GM10266 (cell line): Measurements from ENCODE around the gene RAPSN.

ENCODE experiments used
- DNase-seq: peaks from one replicate; pipeline ENCODE4 v3.0.0; 2012; ENCODE audit errors: extremely low spot score
- TF ChIP-seq, protein P1 (sequence below): IDR thresholded peaks from 2 replicates; pipeline ENCODE4 v1.5.1; 2012; ENCODE audit warnings: mild to moderate bottlenecking, low read depth; ENCODE audit not compliant: control insufficient read depth, insufficient read depth; ENCODE audit errors: missing control alignments

The RAPSN gene

DNA sequence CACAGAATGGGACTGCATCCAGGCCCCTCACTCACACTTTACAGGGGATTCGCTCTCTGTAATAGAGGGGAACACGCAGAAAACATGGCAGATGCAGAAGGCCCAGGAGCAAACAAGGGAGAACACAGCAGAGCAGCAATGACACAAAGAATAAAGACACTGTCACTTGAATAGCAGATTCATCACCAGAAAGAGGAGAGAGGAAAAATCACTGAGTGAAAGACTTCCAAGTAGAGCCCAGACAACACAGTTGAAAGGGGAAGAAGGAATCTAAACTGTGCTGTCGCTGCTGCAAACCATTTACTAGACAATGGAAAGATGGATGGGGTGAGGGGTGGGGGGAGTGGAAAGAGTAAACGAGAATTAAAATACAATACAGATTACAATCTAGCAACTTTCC lies 28.8 kb upstream of the RAPSN start:
- TF ChIP-seq, protein P1, sequence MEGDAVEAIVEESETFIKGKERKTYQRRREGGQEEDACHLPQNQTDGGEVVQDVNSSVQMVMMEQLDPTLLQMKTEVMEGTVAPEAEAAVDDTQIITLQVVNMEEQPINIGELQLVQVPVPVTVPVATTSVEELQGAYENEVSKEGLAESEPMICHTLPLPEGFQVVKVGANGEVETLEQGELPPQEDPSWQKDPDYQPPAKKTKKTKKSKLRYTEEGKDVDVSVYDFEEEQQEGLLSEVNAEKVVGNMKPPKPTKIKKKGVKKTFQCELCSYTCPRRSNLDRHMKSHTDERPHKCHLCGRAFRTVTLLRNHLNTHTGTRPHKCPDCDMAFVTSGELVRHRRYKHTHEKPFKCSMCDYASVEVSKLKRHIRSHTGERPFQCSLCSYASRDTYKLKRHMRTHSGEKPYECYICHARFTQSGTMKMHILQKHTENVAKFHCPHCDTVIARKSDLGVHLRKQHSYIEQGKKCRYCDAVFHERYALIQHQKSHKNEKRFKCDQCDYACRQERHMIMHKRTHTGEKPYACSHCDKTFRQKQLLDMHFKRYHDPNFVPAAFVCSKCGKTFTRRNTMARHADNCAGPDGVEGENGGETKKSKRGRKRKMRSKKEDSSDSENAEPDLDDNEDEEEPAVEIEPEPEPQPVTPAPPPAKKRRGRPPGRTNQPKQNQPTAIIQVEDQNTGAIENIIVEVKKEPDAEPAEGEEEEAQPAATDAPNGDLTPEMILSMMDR, result no peak
- no peak for DNase-seq

DNA sequence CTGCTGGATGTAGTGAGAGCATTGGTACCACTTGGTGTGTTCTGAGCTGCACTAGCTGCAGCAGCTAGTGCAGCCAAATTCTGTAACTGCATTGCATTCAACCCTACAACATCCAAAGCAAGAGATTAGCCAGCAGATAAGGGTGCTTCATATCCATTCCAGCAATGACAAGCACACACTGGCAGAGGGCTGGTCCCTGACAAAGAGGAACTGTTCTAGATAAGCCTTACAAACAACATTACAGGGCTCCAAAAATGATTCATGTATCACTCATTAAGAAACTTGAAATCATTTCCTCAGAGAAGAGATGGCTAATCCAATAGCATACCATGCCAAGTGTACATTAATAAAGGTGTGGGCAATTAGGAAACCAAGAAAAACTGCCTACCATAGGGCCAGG lies 28.4 kb upstream of the RAPSN start:
- TF ChIP-seq, protein P1, result no peak
- DNase-seq, result no peak

DNA sequence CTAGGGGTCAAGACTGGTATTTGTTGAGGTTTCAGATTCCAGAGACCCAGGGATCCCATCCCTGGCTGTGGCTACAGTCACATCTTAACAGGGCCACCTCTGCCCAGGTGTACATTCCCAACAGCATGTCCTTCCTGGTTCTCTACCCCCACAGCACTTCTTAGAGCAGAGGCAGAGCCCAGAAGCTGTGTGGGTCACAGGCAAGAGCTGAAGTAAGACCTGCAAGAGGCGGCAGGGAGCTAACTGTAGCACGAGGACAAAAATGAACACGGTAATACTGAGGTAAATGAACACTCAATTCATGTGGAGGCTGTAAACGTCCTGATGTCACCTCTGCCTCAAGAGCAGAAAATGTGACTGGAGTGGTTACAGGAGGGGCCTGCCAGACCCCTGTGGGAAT lies 21.7 kb upstream of the RAPSN start:
- DNase-seq, result no peak
- TF ChIP-seq, protein P1, result no peak

DNA sequence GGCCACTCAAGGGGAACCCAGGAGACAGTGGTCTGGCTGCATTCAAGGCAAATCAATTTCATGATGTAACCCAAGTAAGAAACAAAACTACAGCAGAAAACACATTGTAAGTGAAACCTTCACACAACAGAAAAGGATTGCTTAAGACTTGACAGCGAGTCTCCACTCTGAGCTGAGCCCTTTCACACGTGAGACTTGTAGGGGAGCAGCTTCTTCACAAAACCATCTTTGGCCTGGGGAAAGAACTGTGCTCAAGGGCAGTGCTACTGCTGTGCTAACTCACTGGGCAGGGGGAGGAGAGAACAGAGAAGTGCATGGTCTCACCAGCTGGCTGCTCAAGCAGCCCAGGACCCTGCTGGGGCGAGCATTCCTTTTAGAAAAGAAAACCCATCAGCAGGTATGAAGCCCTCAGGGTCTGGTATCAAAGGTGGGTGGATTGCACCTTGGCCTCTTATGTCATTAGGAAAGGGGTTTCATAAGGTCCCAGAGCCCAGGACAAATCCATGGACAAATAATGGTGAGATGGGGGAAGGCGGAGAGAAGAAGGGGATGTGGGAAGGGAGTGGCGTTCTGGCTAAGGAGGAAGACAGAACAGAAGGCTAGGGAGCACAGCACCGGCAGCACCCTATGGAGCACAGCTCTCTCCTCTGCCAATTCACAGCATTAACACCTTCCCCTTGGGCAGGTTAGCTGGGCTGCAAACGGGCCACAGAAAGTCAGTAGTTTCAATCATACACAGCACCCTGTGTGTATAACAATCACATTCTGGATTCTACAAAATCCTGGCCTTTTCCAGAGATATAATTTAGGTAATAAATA lies 20.6 kb upstream of the RAPSN start:
- TF ChIP-seq, protein P1, result no peak
- DNase-seq, result no peak

DNA sequence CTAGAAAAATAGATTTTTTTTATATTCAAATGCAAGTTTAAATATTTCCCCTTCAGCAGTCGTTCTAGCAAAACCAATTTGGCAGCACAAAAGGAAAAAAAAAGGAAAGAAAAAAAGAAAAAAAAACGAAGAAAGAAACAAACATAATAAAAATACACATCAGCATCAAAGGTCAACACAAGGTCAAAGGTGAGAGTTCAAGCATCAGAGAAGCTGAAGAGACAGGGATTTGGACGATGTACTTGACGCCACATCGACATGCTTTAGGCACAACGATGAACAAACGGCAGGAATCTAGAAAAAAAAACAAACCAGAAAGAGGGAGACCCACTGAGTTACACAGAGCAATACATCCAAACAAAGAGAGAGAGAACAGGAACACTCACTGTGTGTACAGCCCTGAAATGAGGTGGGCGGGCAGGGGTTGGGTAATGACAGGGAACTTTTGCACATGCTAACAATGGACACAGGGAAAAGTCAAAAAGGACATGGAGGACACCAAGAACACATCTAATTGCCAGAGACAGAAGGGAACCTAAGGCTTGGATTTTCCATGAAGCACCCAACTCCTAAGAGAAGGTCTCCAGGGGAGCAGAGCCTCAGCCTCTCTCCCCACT lies 19.8 kb upstream of the RAPSN start:
- DNase-seq, result no peak
- TF ChIP-seq, protein P1, result no peak

DNA sequence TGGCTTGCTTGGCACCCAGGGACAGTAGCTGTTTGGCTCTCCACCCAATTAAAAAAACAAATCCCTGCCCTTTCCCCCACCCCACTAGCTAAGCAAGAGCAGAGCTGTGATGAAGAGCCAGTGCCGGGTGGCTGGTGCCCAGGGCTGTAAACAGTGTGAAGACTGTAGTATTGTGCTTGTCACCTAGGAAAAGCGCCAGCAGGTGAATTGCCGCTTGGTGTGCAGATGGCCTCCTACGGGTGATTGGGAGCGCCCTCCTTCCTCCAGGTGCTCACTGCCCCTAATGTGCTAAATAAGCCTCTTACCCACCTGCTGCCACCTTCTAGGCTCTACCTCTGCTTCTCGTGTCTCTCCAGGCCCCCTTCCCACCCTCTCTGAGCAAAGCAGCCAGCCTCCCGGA lies 18.4 kb upstream of the RAPSN start:
- no peak for DNase-seq
- TF ChIP-seq, protein P1, result no peak

DNA sequence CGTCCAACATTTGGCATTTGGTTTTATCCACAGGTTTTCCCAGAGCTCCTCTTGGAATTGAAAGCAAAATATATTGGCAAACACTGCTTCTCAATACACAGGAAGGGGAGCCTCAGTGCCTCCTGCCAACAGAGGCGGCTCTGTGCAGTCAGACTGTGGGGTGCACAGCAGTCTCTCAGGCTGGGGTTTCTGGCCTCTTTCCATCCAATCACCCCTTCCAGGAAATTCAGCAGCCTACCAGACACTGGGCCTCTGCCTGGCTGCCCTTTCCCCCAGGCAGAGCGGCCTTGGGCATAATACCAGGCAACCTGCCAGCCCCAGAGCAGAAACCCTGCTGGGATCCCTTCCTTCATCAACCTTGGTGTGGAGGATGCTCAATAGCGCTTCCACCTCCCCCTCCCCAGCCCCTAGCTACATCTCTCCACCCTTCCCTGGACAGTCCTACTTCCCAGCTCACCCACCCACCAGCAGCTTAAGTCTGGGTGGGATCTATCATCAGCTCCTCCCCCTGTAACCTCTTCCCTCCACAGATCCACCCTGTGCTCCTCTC lies 17.8 kb upstream of the RAPSN start:
- no peak for DNase-seq
- TF ChIP-seq, protein P1, result no peak
